K562 (cell line): ENCODE data around the gene GFI1B. TPM values are rescaled to one million over a fixed set of nuclear protein-coding genes. Genes with fewer than 3 reads are reported as not detected.

Source experiments
- ATAC-seq: fragments of 200-7000 bp; cut with Tn5 transposase; 3 replicates; pipeline ENCODE4 v1.9.1; 2020; ENCODE audit warnings: moderate library complexity
- BruUV-seq: library from RNA; stranded (reverse); fragments of 400-500 nt; replicated peaks from 2 replicates; lab custom pipeline; 2021; lab: Mats Ljungman, UMichigan
- CTCF ChIA-PET: fragments of 300-600 bp; formaldehyde crosslinking; extraction: SDS; loops from one replicate; lab custom pipeline; 2021; ENCODE audit warnings: low intra/inter-chr PET ratio; lab: Yijun Ruan, JAX
- POLR2A ChIA-PET: fragments of 300-600, 350-650 bp; sonication (Branson Sonifier 250); formaldehyde crosslinking; extraction: SDS; loops from one replicate; lab custom pipeline; 2021; ENCODE audit warnings: antibody characterized with exemption, inconsistent platforms; lab: Yijun Ruan, JAX
- DNase-seq, 4 experiments: peaks; one replicate each; pipeline versions ENCODE4 v3.0.0 to v3.0.0-alpha.2; 2011 to 2018; ENCODE audit warnings: low spot score in 3 of 4, mixed read lengths in 3 of 4; ENCODE audit errors: extremely low read depth in 1 of 4
- FAIRE-seq: peaks from 2 replicates; lab custom pipeline; 2011; peaks lifted over from hg19 to GRCh38; lab: Jason Lieb, UNC
- H2AFZ ChIP-seq: 2 replicates; pipeline ENCODE4 v1.6.0; 2011; ENCODE audit warnings: low read depth, low read length, control low read depth, inconsistent platforms
- H3K27ac ChIP-seq: fragments of 200-600 bp; 3 replicates; pipeline ENCODE4 v1.8.0; 2011; ENCODE audit warnings: low read depth, mild to moderate bottlenecking, control low read depth, inconsistent platforms, low read length, moderate library complexity, mixed read lengths; ENCODE audit errors: extremely low read depth
- H3K27me3 ChIP-seq, 2 experiments: fragments of 300-600 bp in 1 of 2; 2 replicates in 1 of 2; 3 replicates in 1 of 2; pipeline versions ENCODE4 v1.6.0 to v1.8.0; 2011; ENCODE audit warnings: inconsistent platforms in 2 of 2, low read length in 2 of 2, mild to moderate bottlenecking in 1 of 2, mixed read lengths in 1 of 2, moderate library complexity in 1 of 2; ENCODE audit not compliant: control insufficient read depth in 2 of 2, insufficient read depth in 2 of 2
- H3K36me3 ChIP-seq: fragments of 300-600 bp; 3 replicates; pipeline ENCODE4 v1.8.0; 2011; ENCODE audit warnings: mild to moderate bottlenecking, low read length, inconsistent platforms; ENCODE audit not compliant: control insufficient read depth, insufficient read depth
- H3K4me1 ChIP-seq, 2 experiments: fragments of 200-600 bp in 1 of 2; replicated peaks in 1 of 2; 2 replicates in 1 of 2; 3 replicates in 1 of 2; pipeline versions ENCODE4 v1.5.1 to v1.8.0; 2011; ENCODE audit warnings: inconsistent platforms in 2 of 2, low read length in 2 of 2, mild to moderate bottlenecking in 1 of 2, mixed read lengths in 1 of 2, moderate library complexity in 1 of 2; ENCODE audit not compliant: control insufficient read depth in 2 of 2, insufficient read depth in 2 of 2
- H3K4me2 ChIP-seq: 2 replicates; pipeline ENCODE4 v1.6.1; 2011; ENCODE audit warnings: low read length, control low read depth, inconsistent platforms, mixed read lengths; ENCODE audit not compliant: insufficient read depth
- H3K4me3 ChIP-seq: fragments of 200-600 bp; sonication (generic), shearing (Covaris generic); 2 replicates; pipeline ENCODE4 v1.5.1; 2016; ENCODE audit warnings: control low read depth, inconsistent platforms
- H3K79me2 ChIP-seq: fragments of 200-600 bp; 3 replicates; pipeline ENCODE4 v1.8.0; 2011; ENCODE audit warnings: low read length, inconsistent platforms; ENCODE audit not compliant: control insufficient read depth, insufficient read depth
- H3K9ac ChIP-seq, 2 experiments: 2 replicates each; pipeline versions ENCODE4 v1.6.0 to v1.6.1; 2011; ENCODE audit warnings: low read depth in 2 of 2, low read length in 2 of 2, control low read depth in 1 of 2, inconsistent platforms in 1 of 2, mild to moderate bottlenecking in 1 of 2, mixed read lengths in 1 of 2; ENCODE audit not compliant: insufficient read depth in 1 of 2
- H3K9me1 ChIP-seq: one replicate; pipeline ENCODE4 v1.6.0; 2011; ENCODE audit warnings: inconsistent platforms, mild to moderate bottlenecking, low read length, moderate library complexity; ENCODE audit not compliant: control insufficient read depth, insufficient read depth
- H3K9me3 ChIP-seq: replicated peaks from 2 replicates; pipeline ENCODE4 v1.5.1; 2011; ENCODE audit warnings: low read depth, low read length, inconsistent platforms; ENCODE audit not compliant: control insufficient read depth, insufficient read depth
- H4K20me1 ChIP-seq: replicated peaks from 2 replicates; pipeline ENCODE4 v1.6.1; 2011; ENCODE audit warnings: low read length, inconsistent platforms, mixed read lengths; ENCODE audit not compliant: control insufficient read depth, insufficient read depth
- FOXJ3 ChIP-seq: sonication (generic); formaldehyde crosslinking; IDR thresholded peaks from 2 replicates; pipeline ENCODE4 v1.4.0; 2020; ENCODE audit warnings: mild to moderate bottlenecking, missing genetic modification reagents
- KLF6 ChIP-seq: fragments of 250-450 bp; sonication (Bioruptor Pico); IDR thresholded peaks from 2 replicates; pipeline ENCODE4 v1.4.0; 2020; ENCODE audit warnings: mild to moderate bottlenecking, moderate library complexity, borderline replicate concordance
- WGBS: fragments of 100-300 bp; shearing (Covaris generic); methylation state at CpG from one replicate; pipeline ENCODE4 v1.1.6; 2016; ENCODE audit warnings: low coverage, mixed read lengths; ENCODE audit not compliant: insufficient coverage; ENCODE audit errors: missing lambda C conversion rate; 5-methylcytosine and 5-hydroxymethylcytosine counted together
- in situ Hi-C: fragments of 300-500 bp; cut with MboI; formaldehyde crosslinking; loops from 4 replicates; pipeline ENCODE4 v1.15.0; 2018; ENCODE audit warnings: inconsistent platforms, mixed read lengths
- intact Hi-C: fragments of 100-400 bp; cut with micrococcal nuclease; formaldehyde crosslinking; loops from 2 replicates; pipeline ENCODE4 v1.14.2; 2022
- polyA plus RNA-seq, 8 experiments: library from polyadenylated mRNA; depleted of rRNA in 4 of 8; stranded (reverse) in 5 of 8; unstranded in 3 of 8; fragments of >200 nt; fragmentation: Nextera tagmentation in 2 of 8; fragmentation: Illumina TruSeq in 1 of 8; extraction: Ambion mirVana in 2 of 8; extraction: Trizol in 1 of 8; gene quantifications; 2 replicates each; pipeline versions ENCODE4 v1.2.1 to v1.2.3, GENCODE V29; 2011 to 2014; ENCODE audit warnings: inconsistent platforms in 1 of 8, missing spikeins in 1 of 8
- total RNA-seq, 7 experiments: library from RNA; depleted of rRNA in 6 of 7; stranded (reverse); fragments of >200 nt in 6 of 7; fragmentation: Illumina TruSeq in 2 of 7; extraction: Trizol in 2 of 7; gene quantifications; 2 replicates each; pipeline versions ENCODE4 v1.2.1 to v1.2.3, GENCODE V29; 2011 to 2021; ENCODE audit warnings: low replicate concordance in 1 of 7
- TF ChIP-seq, protein P1 (sequence below): sonication (generic); formaldehyde crosslinking; IDR thresholded peaks from 2 replicates; pipeline ENCODE4 v1.8.1; 2023; ENCODE audit warnings: mild to moderate bottlenecking, missing genetic modification reagents
- TF ChIP-seq, protein P2 (sequence below): sonication (generic); formaldehyde crosslinking; IDR thresholded peaks from 2 replicates; pipeline ENCODE4 v1.8.0; 2023; ENCODE audit warnings: mild to moderate bottlenecking, missing genetic modification reagents
- TF ChIP-seq, protein P3 (sequence below): fragments of 250-450 bp; sonication (Bioruptor Pico); IDR thresholded peaks from 2 replicates; pipeline ENCODE4 v1.4.0; 2020; ENCODE audit warnings: mild to moderate bottlenecking
- TF ChIP-seq, protein P4 (sequence below), 2 experiments: IDR thresholded peaks in 1 of 2; conservative IDR thresholded peaks in 1 of 2; 2 replicates each; pipeline ENCODE4 v1.6.1; 2016; ENCODE audit warnings: low read depth in 2 of 2, mild to moderate bottlenecking in 1 of 2, missing compliant biosample characterization in 1 of 2, missing genetic modification characterization in 1 of 2, moderate library complexity in 1 of 2

Gene GFI1B
- total and polyA plus RNA-seq, 9 of the 15 experiments (the other 6 are each of a cell fraction or from before 2014, with no cell fraction given): 8.0 to 75.7 (median 34.5) TPM

DNA sequence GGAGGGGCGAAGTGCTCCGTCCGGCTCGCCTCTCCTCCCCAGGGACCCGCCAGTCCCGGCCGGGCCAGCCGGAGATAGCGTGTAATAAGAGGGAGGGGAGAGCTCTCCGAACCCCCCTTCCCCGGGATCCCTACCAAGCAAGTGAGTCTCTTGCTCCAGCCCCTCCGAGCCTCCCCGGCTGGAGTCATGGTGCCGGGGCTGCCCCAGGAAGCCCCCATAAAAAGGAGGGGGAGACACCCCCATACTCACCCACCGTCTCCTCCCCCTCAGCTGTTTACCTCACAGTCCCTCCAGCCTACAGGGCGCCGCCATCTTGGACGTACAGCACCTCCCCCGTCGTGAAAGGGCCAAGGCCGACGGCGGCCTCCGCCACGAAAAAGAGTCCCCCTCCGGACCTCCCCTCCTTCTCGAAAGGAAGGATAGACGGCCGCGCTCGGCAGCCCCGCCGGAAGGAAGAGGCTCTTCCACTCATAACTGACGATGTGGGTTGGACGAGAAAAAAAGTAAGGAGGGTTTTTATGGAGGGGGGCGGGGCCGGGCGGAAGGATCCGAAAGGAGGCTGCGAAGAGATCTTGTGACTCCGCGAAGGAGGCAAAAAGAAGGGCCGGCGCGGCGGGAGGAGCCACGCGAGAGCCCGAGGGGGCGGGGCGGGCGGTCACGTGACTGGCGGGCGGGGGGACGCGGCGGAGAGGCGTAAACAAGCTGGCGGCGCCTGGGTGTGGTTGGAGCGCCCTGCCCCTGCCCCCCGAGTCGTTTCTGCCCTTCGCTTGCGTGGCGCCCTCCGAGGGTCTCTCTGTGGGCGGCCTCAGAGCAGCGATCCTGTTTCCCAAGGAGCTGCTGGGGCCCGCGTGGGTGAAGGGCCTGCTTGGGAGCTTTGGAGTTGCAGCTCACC lies 34.0 kb upstream of the GFI1B start, which contains the start of gene TSC1:
Gene TSC1 (minus strand): TSS at position 323 of the 892 bp plus-strand sequence. CDS start 15,744 bp downstream, outside the sequence.
- no peaks in the 10 kb centered on the region for H3K36me3 ChIP-seq
- H3K4me2 ChIP-seq: peak within 1 kb of the TSS; percentile 89
- intact Hi-C loops (no loop called here), in situ Hi-C loops (no loop called here)
- H3K27ac ChIP-seq: peak within 1 kb of the TSS; percentile 100
- peak within 1 kb of the TSS; percentile 98 for H2AFZ ChIP-seq
- H3K9me1 ChIP-seq: no peaks in the 10 kb centered on the region
- H4K20me1 ChIP-seq: no peaks in the 10 kb centered on the region
- peak; percentile 94 to 97 (median 96) for DNase-seq
- whole genome bisulfite sequencing: under 1% methylated on average over 32 of the region's 72 CpGs
- BruUV-seq: no TSS peak
- H3K79me2 ChIP-seq: peaks cover 47% of the 10 kb centered on the region
- H3K4me3 ChIP-seq: peak within 1 kb of the TSS; percentile 99
- H3K4me1 ChIP-seq: peaks cover 16 to 29% of the 10 kb centered on the region in 2 experiments
- POLR2A ChIA-PET: interaction anchor here (0.5 to 2.6 kb wide), 8 partner anchors 10 to 199 kb away, joined by 3 to 19 read pairs (median 3); no protein-coding TSS in a partner anchor
- no peaks in the 10 kb centered on the region for H3K9me3 ChIP-seq
- no peaks in the 10 kb centered on the region for H3K27me3 ChIP-seq
- H3K9ac ChIP-seq: peak within 1 kb of the TSS; percentile 93 to 98
- FAIRE-seq: peak; percentile 60
- CTCF ChIA-PET: no interaction called here
- peak; percentile 93 for ATAC-seq
- TF ChIP-seq, protein P1, sequence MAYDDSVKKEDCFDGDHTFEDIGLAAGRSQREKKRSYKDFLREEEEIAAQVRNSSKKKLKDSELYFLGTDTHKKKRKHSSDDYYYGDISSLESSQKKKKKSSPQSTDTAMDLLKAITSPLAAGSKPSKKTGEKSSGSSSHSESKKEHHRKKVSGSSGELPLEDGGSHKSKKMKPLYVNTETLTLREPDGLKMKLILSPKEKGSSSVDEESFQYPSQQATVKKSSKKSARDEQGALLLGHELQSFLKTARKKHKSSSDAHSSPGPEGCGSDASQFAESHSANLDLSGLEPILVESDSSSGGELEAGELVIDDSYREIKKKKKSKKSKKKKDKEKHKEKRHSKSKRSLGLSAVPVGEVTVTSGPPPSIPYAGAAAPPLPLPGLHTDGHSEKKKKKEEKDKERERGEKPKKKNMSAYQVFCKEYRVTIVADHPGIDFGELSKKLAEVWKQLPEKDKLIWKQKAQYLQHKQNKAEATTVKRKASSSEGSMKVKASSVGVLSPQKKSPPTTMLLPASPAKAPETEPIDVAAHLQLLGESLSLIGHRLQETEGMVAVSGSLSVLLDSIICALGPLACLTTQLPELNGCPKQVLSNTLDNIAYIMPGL (CRISPR knock-in tag): peak; percentile 87; the same call in 1 of the 2 replicates
- TF ChIP-seq FOXJ3 (CRISPR knock-in tag): no peak
- TF ChIP-seq, protein P2, sequence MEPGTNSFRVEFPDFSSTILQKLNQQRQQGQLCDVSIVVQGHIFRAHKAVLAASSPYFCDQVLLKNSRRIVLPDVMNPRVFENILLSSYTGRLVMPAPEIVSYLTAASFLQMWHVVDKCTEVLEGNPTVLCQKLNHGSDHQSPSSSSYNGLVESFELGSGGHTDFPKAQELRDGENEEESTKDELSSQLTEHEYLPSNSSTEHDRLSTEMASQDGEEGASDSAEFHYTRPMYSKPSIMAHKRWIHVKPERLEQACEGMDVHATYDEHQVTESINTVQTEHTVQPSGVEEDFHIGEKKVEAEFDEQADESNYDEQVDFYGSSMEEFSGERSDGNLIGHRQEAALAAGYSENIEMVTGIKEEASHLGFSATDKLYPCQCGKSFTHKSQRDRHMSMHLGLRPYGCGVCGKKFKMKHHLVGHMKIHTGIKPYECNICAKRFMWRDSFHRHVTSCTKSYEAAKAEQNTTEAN (CRISPR knock-in tag): no peak
- TF ChIP-seq, protein P3, sequence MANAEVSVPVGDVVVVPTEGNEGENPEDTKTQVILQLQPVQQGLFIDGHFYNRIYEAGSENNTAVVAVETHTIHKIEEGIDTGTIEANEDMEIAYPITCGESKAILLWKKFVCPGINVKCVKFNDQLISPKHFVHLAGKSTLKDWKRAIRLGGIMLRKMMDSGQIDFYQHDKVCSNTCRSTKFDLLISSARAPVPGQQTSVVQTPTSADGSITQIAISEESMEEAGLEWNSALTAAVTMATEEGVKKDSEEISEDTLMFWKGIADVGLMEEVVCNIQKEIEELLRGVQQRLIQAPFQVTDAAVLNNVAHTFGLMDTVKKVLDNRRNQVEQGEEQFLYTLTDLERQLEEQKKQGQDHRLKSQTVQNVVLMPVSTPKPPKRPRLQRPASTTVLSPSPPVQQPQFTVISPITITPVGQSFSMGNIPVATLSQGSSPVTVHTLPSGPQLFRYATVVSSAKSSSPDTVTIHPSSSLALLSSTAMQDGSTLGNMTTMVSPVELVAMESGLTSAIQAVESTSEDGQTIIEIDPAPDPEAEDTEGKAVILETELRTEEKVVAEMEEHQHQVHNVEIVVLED (CRISPR knock-in tag): peak; percentile 95
- TF ChIP-seq, protein P4, sequence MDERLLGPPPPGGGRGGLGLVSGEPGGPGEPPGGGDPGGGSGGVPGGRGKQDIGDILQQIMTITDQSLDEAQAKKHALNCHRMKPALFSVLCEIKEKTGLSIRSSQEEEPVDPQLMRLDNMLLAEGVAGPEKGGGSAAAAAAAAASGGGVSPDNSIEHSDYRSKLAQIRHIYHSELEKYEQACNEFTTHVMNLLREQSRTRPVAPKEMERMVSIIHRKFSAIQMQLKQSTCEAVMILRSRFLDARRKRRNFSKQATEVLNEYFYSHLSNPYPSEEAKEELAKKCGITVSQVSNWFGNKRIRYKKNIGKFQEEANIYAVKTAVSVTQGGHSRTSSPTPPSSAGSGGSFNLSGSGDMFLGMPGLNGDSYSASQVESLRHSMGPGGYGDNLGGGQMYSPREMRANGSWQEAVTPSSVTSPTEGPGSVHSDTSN (CRISPR knock-in tag; IDR thresholded peaks at IDR 0.05; ENCODE audit: low read depth): no peak
- TF ChIP-seq, protein P4 (tag; conservative IDR thresholded peaks at IDR 0.05; ENCODE audit: low read depth): peak; percentile 37; the same call in 1 of the 2 replicates
- TF ChIP-seq KLF6 (CRISPR knock-in tag): peak; percentile 80; the same call in 1 of the 2 replicates
